Left ventricle myocardium inferior (tissue), 1 donor: Measurements from ENCODE around the gene AZU1. TPM values are rescaled to one million over a fixed set of nuclear protein-coding genes. Genes with fewer than 3 reads are reported as not detected.
"Not testable (repeated sequence)": the region's sequence is repeated elsewhere in the genome, so short reads cannot be mapped to it uniquely, and the experiment has no call there.

Experiments used
- DNase-seq: peaks from one replicate; pipeline ENCODE4 v3.0.0-alpha.2; 2020
- H3K27ac ChIP-seq: fragments of 200-600 bp; replicated peaks from 2 replicates; pipeline ENCODE4 v1.8.0; 2021
- H3K27me3 ChIP-seq: fragments of 200-600 bp; 2 replicates; pipeline ENCODE4 v1.8.0; 2021; ENCODE audit warnings: low read depth
- H3K36me3 ChIP-seq: fragments of 200-600 bp; 2 replicates; pipeline ENCODE4 v1.8.0; 2021
- H3K4me1 ChIP-seq: fragments of 200-600 bp; 2 replicates; pipeline ENCODE4 v1.8.0; 2021
- H3K4me3 ChIP-seq: fragments of 200-600 bp; 2 replicates; pipeline ENCODE4 v1.8.0; 2021; ENCODE audit warnings: mild to moderate bottlenecking, moderate library complexity
- H3K9me3 ChIP-seq: fragments of 200-600 bp; replicated peaks from 2 replicates; pipeline ENCODE4 v1.8.0; 2021
- CTCF ChIP-seq: fragments of 200-600 bp; IDR thresholded peaks from 2 replicates; pipeline ENCODE4 v1.8.0; 2021; ENCODE audit warnings: antibody characterized with exemption, mild to moderate bottlenecking, borderline replicate concordance
- intact Hi-C: fragments of 100-400 bp; cut with micrococcal nuclease; formaldehyde crosslinking; loops from one replicate; pipeline ENCODE4 v1.11.0; 2022
- total RNA-seq: library from RNA; stranded (reverse); fragmentation: NEBNext Ultra II Directional; extraction: Animal tissue kit (Norgen Biotek cat#: 25700); gene quantifications from one replicate; pipeline ENCODE4 v1.2.1, GENCODE V29; 2021
- donor health status: DM: no; HTN: yes; CAD: no; lungs with severe emphysema.

AZU1 gene
- total RNA-seq, 1 donor from 2014 or later = not detected

- H3K4me1 ChIP-seq = peaks cover 4% of the 10 kb centered on the region
- intact Hi-C loops = no loop called here
- no peak overlapping the region for H3K4me3 ChIP-seq
- no peak for TF ChIP-seq CTCF
- no peak overlapping the region for H3K27ac ChIP-seq
- H3K27me3 ChIP-seq = peaks cover 5% of the 10 kb centered on the region
- H3K9me3 ChIP-seq = no peaks in the 10 kb centered on the region
- no peak for DNase-seq
- H3K36me3 ChIP-seq = peaks cover 18% of the 10 kb centered on the region
Measured at GRCh38 chr19:816500-816857, 11.2 kb upstream of the AZU1 start.

GRCh38 chr19:820212-820611 is 7.4 kb upstream of the AZU1 start:
- not testable (repeated sequence) for H3K27ac ChIP-seq, DNase-seq
- H3K4me1 ChIP-seq = peaks cover 15% of the 10 kb centered on the region

GRCh38 chr19:821231-821824 is 6.3 kb upstream of the AZU1 start:
- no peak for TF ChIP-seq CTCF
- DNase-seq = no peak
- Histone ChIP-seq H3K36me3 (no peaks in the 10 kb centered on the region), H3K27ac (no peak overlapping the region), H3K9me3 (no peaks in the 10 kb centered on the region), H3K27me3 (peaks cover 36% of the 10 kb centered on the region), H3K4me3 (peak overlapping the region; percentile 63), H3K4me1 (peaks cover 15% of the 10 kb centered on the region)
- intact Hi-C loops = no loop called here

More at GRCh38 chr19:820212-820611, 7.4 kb upstream of the AZU1 start:
- intact Hi-C loops, H3K4me3 ChIP-seq, H3K9me3 ChIP-seq, H3K36me3 ChIP-seq: not testable (repeated sequence)
- H3K27me3 ChIP-seq = peaks cover 34% of the 10 kb centered on the region

DNA sequence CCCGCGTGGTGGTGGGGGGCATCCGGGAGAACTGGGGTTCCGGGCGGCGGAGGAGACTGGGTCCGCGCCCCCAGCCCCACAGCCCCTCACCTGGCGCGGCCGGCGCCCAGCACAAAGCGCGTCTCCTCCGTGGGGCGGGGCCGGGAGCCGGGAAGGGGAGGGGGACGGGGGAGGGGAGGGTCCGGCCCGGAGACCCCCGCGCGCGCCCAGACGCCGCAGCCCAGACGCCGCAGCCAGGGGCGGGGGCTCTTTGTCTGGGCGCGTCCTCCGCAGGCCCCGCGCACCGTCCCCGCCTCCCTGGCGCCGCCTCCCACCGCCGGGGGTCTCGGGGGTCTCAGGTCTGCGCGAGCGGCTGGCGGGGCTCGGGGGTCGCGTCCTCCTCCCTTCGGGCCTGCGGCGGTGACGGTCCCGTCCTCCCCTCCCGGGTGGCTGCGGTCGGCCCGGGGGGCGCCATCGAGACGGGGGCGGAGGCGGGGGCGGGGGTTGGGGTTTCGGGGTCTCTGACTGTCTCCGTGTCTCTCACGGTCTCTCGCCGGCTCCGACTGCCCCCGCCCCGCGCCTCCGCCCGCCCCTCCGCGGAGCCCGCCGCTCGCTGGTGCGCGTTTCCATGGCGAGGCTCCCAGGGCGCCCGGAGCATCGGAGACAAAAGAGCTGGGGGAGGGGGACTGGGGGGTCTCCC is 5.7 kb upstream of the AZU1 start, which contains the start of gene PLPPR3:
Gene PLPPR3 (minus strand): TSS at position 131 of the 679 bp plus-strand sequence. CDS start 396 bp downstream, outside the sequence.
- H3K27me3 ChIP-seq = peaks cover 36% of the 10 kb centered on the region
- H3K4me3 ChIP-seq = peak within 1 kb of the TSS; percentile 63
- no peaks in the 10 kb centered on the region for H3K9me3 ChIP-seq
- H3K36me3 ChIP-seq = no peaks in the 10 kb centered on the region
- no peak within 1 kb of the TSS for H3K27ac ChIP-seq
- TF ChIP-seq CTCF = no peak
- peaks cover 15% of the 10 kb centered on the region for H3K4me1 ChIP-seq
- intact Hi-C loops = no loop called here
- DNase-seq = no peak

DNA sequence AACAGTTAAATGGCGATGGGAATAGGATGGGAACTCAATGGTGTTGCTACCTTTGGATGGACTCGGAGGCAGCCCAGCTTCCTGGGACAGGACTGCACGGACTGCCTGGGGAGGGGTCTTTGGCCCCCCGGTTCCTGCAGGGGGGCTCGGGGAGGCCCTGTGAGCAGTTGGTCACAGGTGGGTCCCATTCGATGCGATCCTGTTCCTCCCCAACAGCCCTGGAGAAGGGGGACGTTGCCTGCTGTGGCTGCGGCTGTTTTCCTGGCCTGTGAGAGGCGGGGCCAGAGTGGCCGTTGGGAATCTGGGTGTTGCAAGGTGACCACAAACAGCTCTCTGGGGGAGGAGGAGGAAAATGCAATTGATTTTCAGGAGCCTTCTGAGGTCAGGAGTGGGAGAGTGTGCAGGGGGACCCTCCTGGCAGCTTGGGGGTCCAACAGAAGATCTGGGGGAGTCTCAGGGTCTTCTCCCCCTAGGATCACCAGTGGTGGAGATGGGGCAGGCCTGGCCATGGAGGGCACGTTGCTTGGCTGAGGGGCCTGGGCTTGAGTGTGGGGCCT is 4.0 kb upstream of the AZU1 start:
- peaks cover 15% of the 10 kb centered on the region for H3K4me1 ChIP-seq
- DNase-seq = no peak
- no peaks in the 10 kb centered on the region for H3K9me3 ChIP-seq
- peaks cover 45% of the 10 kb centered on the region for H3K27me3 ChIP-seq
- H3K4me3 ChIP-seq = no peak overlapping the region
- H3K27ac ChIP-seq = no peak overlapping the region
- TF ChIP-seq CTCF = no peak
- intact Hi-C loops = no loop called here
- no peaks in the 10 kb centered on the region for H3K36me3 ChIP-seq

- no peak overlapping the region for H3K4me3 ChIP-seq
- TF ChIP-seq CTCF = no peak
- peaks cover 53% of the 10 kb centered on the region for H3K27me3 ChIP-seq
- no peak overlapping the region for H3K27ac ChIP-seq
- intact Hi-C loops = no loop called here
- DNase-seq = no peak
- H3K36me3 ChIP-seq = no peaks in the 10 kb centered on the region
- H3K4me1 ChIP-seq = peaks cover 15% of the 10 kb centered on the region
- H3K9me3 ChIP-seq = no peaks in the 10 kb centered on the region
Measured at GRCh38 chr19:824885-825284, 2.8 kb upstream of the AZU1 start.
